GM18909 (cell line): ENCODE data around the gene WDR1.
"Not testable (repeated sequence)": the region's sequence is repeated elsewhere in the genome, so short reads cannot be mapped to it uniquely, and the experiment has no call there.

Source experiments
- ATAC-seq: cut with Tn5 transposase; IDR thresholded peaks from one replicate; pipeline ENCODE4 v1.9.1; 2021; ENCODE audit warnings: mild to moderate bottlenecking; ENCODE audit not compliant: unreplicated experiment, poor library complexity

The WDR1 gene

GRCh38 chr4:10134141-10134540 lies 17.5 kb upstream of the WDR1 start:
- ATAC-seq = no peak

- ATAC-seq = no peak
Measured at GRCh38 chr4:10131202-10131601, 14.6 kb upstream of the WDR1 start.

GRCh38 chr4:10130178-10130888 lies 13.7 kb upstream of the WDR1 start:
- ATAC-seq = no peak

GRCh38 chr4:10129196-10130177 lies 12.9 kb upstream of the WDR1 start:
- ATAC-seq = no peak

- no peak for ATAC-seq
Measured at GRCh38 chr4:10128761-10129160, 12.2 kb upstream of the WDR1 start.

- ATAC-seq = not testable (repeated sequence)
Measured at GRCh38 chr4:10127531-10127930, 10.9 kb upstream of the WDR1 start.

- ATAC-seq = no peak
Measured at GRCh38 chr4:10124167-10124930, 7.8 kb upstream of the WDR1 start.

GRCh38 chr4:10123227-10124101 lies 6.9 kb upstream of the WDR1 start:
- no peak for ATAC-seq

GRCh38 chr4:10122236-10122932 lies 5.8 kb upstream of the WDR1 start:
- no peak for ATAC-seq

GRCh38 chr4:10121568-10122208 lies 5.1 kb upstream of the WDR1 start:
- peak; percentile 25 for ATAC-seq

GRCh38 chr4:10120943-10121567 lies 4.5 kb upstream of the WDR1 start:
- no peak for ATAC-seq

GRCh38 chr4:10119773-10120172 lies 3.2 kb upstream of the WDR1 start:
- no peak for ATAC-seq

GRCh38 chr4:10119278-10119677 lies 2.7 kb upstream of the WDR1 start:
- no peak for ATAC-seq

GRCh38 chr4:10118048-10119004 lies 1.7 kb upstream of the WDR1 start:
- no peak for ATAC-seq

GRCh38 chr4:10117359-10118047 lies 904 bp upstream of the WDR1 start:
- peak; percentile 3 for ATAC-seq

- peak; percentile 35 for ATAC-seq
Measured at GRCh38 chr4:10115797-10116568, 616 bp downstream of the WDR1 start.
